ENCODE data around the gene OGFOD2.
"Not testable (repeated sequence)": the region's sequence is repeated elsewhere in the genome, so short reads cannot be mapped to it uniquely, and the experiment has no call there.

OGFOD2 gene

GRCh38 chr12:123006977-123007376, 31.9 kb downstream of the OGFOD2 start:
- Mint-ChIP-seq H3K36me3 (ENCODE audit: low read depth) (no peaks in the 10 kb centered on the region), H3K4me3 (no peak overlapping the region), H3K9me3 (no peaks in the 10 kb centered on the region), H3K27me3 (ENCODE audit: low read depth) (no peaks in the 10 kb centered on the region), H3K27ac (no peak overlapping the region), H3K4me1 (ENCODE audit: low read depth) (no peaks in the 10 kb centered on the region)

GRCh38 chr12:123010110-123010509, 35.1 kb downstream of the OGFOD2 start:
- H3K27ac Mint-ChIP-seq = no peak overlapping the region
- H3K4me3 Mint-ChIP-seq = no peak overlapping the region
- no peaks in the 10 kb centered on the region for H3K27me3 Mint-ChIP-seq (ENCODE audit: low read depth)
- H3K36me3 Mint-ChIP-seq (ENCODE audit: low read depth) = no peaks in the 10 kb centered on the region
- H3K9me3 Mint-ChIP-seq = no peaks in the 10 kb centered on the region
- no peaks in the 10 kb centered on the region for H3K4me1 Mint-ChIP-seq (ENCODE audit: low read depth)

GRCh38 chr12:123010681-123011080, 35.6 kb downstream of the OGFOD2 start:
- Mint-ChIP-seq H3K27ac (no peak overlapping the region), H3K4me1 (ENCODE audit: low read depth) (no peaks in the 10 kb centered on the region), H3K9me3 (no peaks in the 10 kb centered on the region), H3K36me3 (ENCODE audit: low read depth) (no peaks in the 10 kb centered on the region), H3K4me3 (no peak overlapping the region), H3K27me3 (ENCODE audit: low read depth) (no peaks in the 10 kb centered on the region)

- no peaks in the 10 kb centered on the region for H3K4me1 Mint-ChIP-seq (ENCODE audit: low read depth)
- H3K9me3 Mint-ChIP-seq = no peaks in the 10 kb centered on the region
- no peaks in the 10 kb centered on the region for H3K27me3 Mint-ChIP-seq (ENCODE audit: low read depth)
- no peak overlapping the region for H3K4me3 Mint-ChIP-seq
- no peaks in the 10 kb centered on the region for H3K36me3 Mint-ChIP-seq (ENCODE audit: low read depth)
- H3K27ac Mint-ChIP-seq = no peak overlapping the region
Observed at GRCh38 chr12:123011701-123012100, 36.7 kb downstream of the OGFOD2 start.

- Mint-ChIP-seq H3K4me3 (no peak overlapping the region), H3K36me3 (ENCODE audit: low read depth) (no peaks in the 10 kb centered on the region), H3K9me3 (no peaks in the 10 kb centered on the region), H3K27ac (no peak overlapping the region), H3K27me3 (ENCODE audit: low read depth) (no peaks in the 10 kb centered on the region), H3K4me1 (ENCODE audit: low read depth) (peaks cover 1% of the 10 kb centered on the region)
Observed at GRCh38 chr12:123013185-123014095, 38.4 kb downstream of the OGFOD2 start.

- H3K9me3 Mint-ChIP-seq; H3K27me3 Mint-ChIP-seq (ENCODE audit: low read depth); H3K27ac Mint-ChIP-seq; H3K36me3 Mint-ChIP-seq (ENCODE audit: low read depth); H3K4me1 Mint-ChIP-seq (ENCODE audit: low read depth); H3K4me3 Mint-ChIP-seq: not testable (repeated sequence)
Observed at GRCh38 chr12:123014473-123014872, 39.4 kb downstream of the OGFOD2 start.

- Mint-ChIP-seq H3K27me3 (ENCODE audit: low read depth) (no peaks in the 10 kb centered on the region), H3K27ac (no peak overlapping the region), H3K9me3 (no peaks in the 10 kb centered on the region), H3K4me3 (no peak overlapping the region), H3K36me3 (ENCODE audit: low read depth) (no peaks in the 10 kb centered on the region), H3K4me1 (ENCODE audit: low read depth) (peaks cover 6% of the 10 kb centered on the region)
Observed at GRCh38 chr12:123017753-123018152, 42.7 kb downstream of the OGFOD2 start.

GRCh38 chr12:123019841-123020138, 44.7 kb downstream of the OGFOD2 start:
- Mint-ChIP-seq H3K27me3 (ENCODE audit: low read depth) (no peaks in the 10 kb centered on the region), H3K36me3 (ENCODE audit: low read depth) (no peaks in the 10 kb centered on the region), H3K4me3 (no peak overlapping the region), H3K4me1 (ENCODE audit: low read depth) (peaks cover 9% of the 10 kb centered on the region), H3K9me3 (no peaks in the 10 kb centered on the region), H3K27ac (peak overlapping the region; percentile 4)

- H3K4me1 Mint-ChIP-seq (ENCODE audit: low read depth) = peaks cover 13% of the 10 kb centered on the region
- no peaks in the 10 kb centered on the region for H3K9me3 Mint-ChIP-seq
- no peaks in the 10 kb centered on the region for H3K36me3 Mint-ChIP-seq (ENCODE audit: low read depth)
- H3K27me3 Mint-ChIP-seq (ENCODE audit: low read depth) = no peaks in the 10 kb centered on the region
- no peak overlapping the region for H3K27ac Mint-ChIP-seq
- no peak overlapping the region for H3K4me3 Mint-ChIP-seq
Observed at GRCh38 chr12:123021688-123022604, 46.9 kb downstream of the OGFOD2 start.

GRCh38 chr12:123022846-123023245, 47.8 kb downstream of the OGFOD2 start:
- Mint-ChIP-seq H3K4me3 (no peak overlapping the region), H3K27ac (no peak overlapping the region), H3K9me3 (no peaks in the 10 kb centered on the region), H3K36me3 (ENCODE audit: low read depth) (peaks cover 2% of the 10 kb centered on the region), H3K4me1 (ENCODE audit: low read depth) (peaks cover 15% of the 10 kb centered on the region), H3K27me3 (ENCODE audit: low read depth) (no peaks in the 10 kb centered on the region)

GRCh38 chr12:123024819-123025391, 49.9 kb downstream of the OGFOD2 start:
- H3K9me3 Mint-ChIP-seq = no peaks in the 10 kb centered on the region
- H3K27ac Mint-ChIP-seq = peak overlapping the region; percentile 24
- no peak overlapping the region for H3K4me3 Mint-ChIP-seq
- peaks cover 2% of the 10 kb centered on the region for H3K36me3 Mint-ChIP-seq (ENCODE audit: low read depth)
- peaks cover 9% of the 10 kb centered on the region for H3K4me1 Mint-ChIP-seq (ENCODE audit: low read depth)
- no peaks in the 10 kb centered on the region for H3K27me3 Mint-ChIP-seq (ENCODE audit: low read depth)

GRCh38 chr12:123026094-123026853, 51.2 kb downstream of the OGFOD2 start:
- Mint-ChIP-seq H3K9me3 (no peaks in the 10 kb centered on the region), H3K4me1 (ENCODE audit: low read depth) (peaks cover 9% of the 10 kb centered on the region), H3K4me3 (no peak overlapping the region), H3K27ac (peak overlapping the region; percentile 41), H3K36me3 (ENCODE audit: low read depth) (peaks cover 2% of the 10 kb centered on the region), H3K27me3 (ENCODE audit: low read depth) (no peaks in the 10 kb centered on the region)

GRCh38 chr12:123027726-123028445, 52.8 kb downstream of the OGFOD2 start:
- H3K9me3 Mint-ChIP-seq = no peaks in the 10 kb centered on the region
- H3K27ac Mint-ChIP-seq = no peak overlapping the region
- H3K4me3 Mint-ChIP-seq = no peak overlapping the region
- H3K27me3 Mint-ChIP-seq (ENCODE audit: low read depth) = no peaks in the 10 kb centered on the region
- H3K4me1 Mint-ChIP-seq (ENCODE audit: low read depth) = peaks cover 9% of the 10 kb centered on the region
- H3K36me3 Mint-ChIP-seq (ENCODE audit: low read depth) = peaks cover 5% of the 10 kb centered on the region

- Mint-ChIP-seq H3K9me3 (no peaks in the 10 kb centered on the region), H3K4me1 (ENCODE audit: low read depth) (peaks cover 11% of the 10 kb centered on the region), H3K36me3 (ENCODE audit: low read depth) (peaks cover 7% of the 10 kb centered on the region), H3K27me3 (ENCODE audit: low read depth) (no peaks in the 10 kb centered on the region), H3K4me3 (no peak overlapping the region), H3K27ac (no peak overlapping the region)
Observed at GRCh38 chr12:123028475-123028874, 53.4 kb downstream of the OGFOD2 start.

Measured in T-helper 1 cell treated with Interleukin-12 subunit alpha and Interleukin-12 subunit beta and Interleukin-4 antibody, amounts not matched to agents 30 μg/mL and 1 μg/mL, for 36 hours (primary cell).